Raji (cell line): ENCODE results near the gene PPP1CC.

Source experiments
- POLR2A ChIP-seq: IDR thresholded peaks from 2 replicates; pipeline ENCODE4 v1.6.1; 2011; ENCODE audit warnings: low read depth, low read length, control low read depth; ENCODE audit not compliant: insufficient read depth

The PPP1CC gene

GRCh38 chr12:110686294-110686903 is 56.3 kb downstream of the PPP1CC start:
- no peak for TF ChIP-seq POLR2A

- TF ChIP-seq POLR2A: no peak
These were observed 58.3 kb downstream of the PPP1CC start for GRCh38 chr12:110684312-110684836.

GRCh38 chr12:110683888-110684287 is 58.8 kb downstream of the PPP1CC start:
- no peak for TF ChIP-seq POLR2A

GRCh38 chr12:110680032-110680431 is 62.7 kb downstream of the PPP1CC start:
- no peak for TF ChIP-seq POLR2A

- no peak for TF ChIP-seq POLR2A
These were observed 63.5 kb downstream of the PPP1CC start for GRCh38 chr12:110679201-110679600.

- no peak for TF ChIP-seq POLR2A
These were observed 64.7 kb downstream of the PPP1CC start for GRCh38 chr12:110677982-110678381.

GRCh38 chr12:110677206-110677911 is 65.3 kb downstream of the PPP1CC start:
- TF ChIP-seq POLR2A: peak; percentile 44; the same call in 1 of the 2 replicates

- TF ChIP-seq POLR2A: no peak
These were observed 66.5 kb downstream of the PPP1CC start for GRCh38 chr12:110676171-110676570.

GRCh38 chr12:110670161-110670701 is 72.5 kb downstream of the PPP1CC start:
- no peak for TF ChIP-seq POLR2A
